ENCODE data around the gene ARAP1.

GRCh38 chr11:72703267-72704008 is 48.8 kb downstream of the ARAP1 start:
- TF ChIP-seq CTCF (IDR thresholded peaks at IDR 0.05): no peak
- TF ChIP-seq POLR2A (IDR thresholded peaks at IDR 0.05): no peak

Measured in Peyer's patch (tissue), 4 donors.